HG03135 (cell line): ENCODE results near the gene IQCH.
"Not testable (repeated sequence)": the region's sequence is repeated elsewhere in the genome, so short reads cannot be mapped to it uniquely, and the experiment has no call there.

Source experiments
- ATAC-seq: cut with Tn5 transposase; IDR thresholded peaks from one replicate; pipeline ENCODE4 v1.9.1; 2021; ENCODE audit warnings: mild to moderate bottlenecking, moderate library complexity; ENCODE audit not compliant: unreplicated experiment

Gene IQCH

DNA sequence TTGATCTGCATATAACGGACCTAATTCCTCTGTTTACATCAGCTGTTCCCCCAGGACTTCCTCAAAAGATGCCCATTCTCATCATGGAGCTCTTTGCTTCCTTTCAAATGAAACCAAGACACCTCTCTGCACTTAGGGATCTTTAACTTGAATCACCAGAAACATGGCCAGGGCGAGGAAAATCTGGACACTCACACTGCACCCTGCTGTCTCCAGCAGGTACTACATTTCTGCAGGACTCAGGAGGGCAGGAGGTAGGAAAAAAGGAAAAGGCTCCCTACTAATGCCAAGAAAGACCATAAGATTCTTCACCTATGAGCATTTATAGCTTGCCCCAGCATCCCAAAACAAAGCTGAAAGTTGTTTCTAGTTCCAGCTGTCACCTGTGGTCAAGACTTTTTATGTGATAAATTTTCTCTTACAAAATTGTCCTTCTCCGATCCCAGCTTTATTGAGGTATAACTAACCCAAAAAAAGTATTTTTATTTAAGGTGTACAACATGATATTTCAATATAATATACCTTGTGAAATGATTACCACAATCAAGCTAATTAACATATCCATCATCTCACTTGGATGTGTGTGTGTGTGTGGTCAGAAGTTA, 179.0 kb downstream of the IQCH start:
- ATAC-seq, result no peak

DNA sequence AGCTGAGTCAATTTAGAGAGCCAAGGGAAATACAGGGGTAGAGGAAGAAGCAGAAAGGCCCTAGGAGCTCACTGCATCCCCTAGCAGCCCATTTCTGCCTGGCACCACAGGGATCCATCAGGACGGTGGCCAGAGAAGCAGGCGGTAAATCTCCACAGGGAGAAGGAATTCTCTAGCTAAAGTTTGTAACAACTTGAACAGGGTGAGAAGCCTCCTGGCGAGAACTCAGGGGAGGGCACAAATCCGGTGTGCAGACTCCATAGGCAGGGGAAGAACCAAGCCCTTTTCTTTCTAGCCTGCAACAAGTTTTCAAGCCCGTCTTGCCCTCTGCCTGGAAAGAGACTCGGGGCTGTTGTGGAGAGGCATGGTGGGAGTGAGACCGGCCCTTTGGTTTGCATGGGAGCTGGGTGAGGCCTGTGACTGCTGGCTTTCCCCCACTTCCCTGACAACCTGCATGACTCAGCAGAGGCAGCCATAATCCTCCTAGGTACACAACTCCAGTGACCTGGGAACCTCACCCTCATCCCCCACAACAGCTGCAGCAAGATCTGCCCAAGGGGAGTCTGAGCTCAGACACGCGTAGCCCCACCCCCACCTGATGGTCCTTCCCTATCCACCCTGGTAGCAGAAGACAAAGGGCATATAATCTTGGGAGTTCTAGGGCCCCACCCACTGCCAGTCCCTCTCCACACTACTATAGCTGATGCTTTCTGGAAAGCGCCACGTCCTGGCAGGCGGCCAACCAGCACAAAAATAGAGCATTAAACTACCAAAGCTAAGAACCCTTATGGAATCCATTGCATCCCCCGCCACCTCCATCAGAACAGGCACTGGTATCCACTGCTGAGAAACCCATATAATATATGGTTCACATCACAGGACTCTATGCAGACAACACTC, 182.0 kb downstream of the IQCH start:
- ATAC-seq, result not testable (repeated sequence)

DNA sequence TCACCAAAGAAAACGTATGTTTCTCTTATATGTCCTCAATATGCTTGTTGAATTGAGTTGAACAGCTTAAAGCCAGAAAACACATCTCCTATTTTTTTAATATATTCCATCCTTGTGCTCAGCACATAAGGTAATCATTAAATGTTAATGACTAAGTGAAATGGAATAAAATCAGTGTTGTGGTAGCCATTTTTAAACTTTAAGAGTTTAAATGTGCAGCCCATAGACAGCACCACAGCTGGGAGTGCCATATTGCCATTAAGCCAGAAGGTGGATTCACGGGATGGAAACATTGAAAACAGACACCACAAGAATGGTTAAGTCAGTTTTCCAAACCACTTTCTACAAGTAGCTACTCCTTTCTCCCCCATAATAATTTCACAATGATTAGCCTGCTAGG, 189.5 kb downstream of the IQCH start:
- ATAC-seq, result no peak

DNA sequence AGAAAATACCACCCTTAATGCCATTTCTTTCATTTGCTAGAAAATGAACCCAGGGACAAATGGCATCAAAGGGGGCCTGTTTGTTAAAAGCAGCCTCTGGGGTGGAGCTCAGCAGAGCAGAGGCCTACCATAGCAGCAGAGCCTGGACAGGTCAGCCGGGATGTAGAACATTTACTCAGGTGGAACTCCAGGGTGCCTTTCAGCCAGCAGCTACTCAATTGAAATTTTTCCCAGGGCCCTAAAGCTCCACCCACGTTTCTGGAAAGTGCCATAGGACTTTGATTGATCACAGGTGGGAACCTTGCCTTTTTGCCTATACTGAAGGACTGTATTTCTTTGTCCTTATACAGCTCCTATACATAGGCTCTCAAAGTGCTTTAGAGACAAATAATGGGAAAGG, 191.9 kb downstream of the IQCH start:
- no peak for ATAC-seq

DNA sequence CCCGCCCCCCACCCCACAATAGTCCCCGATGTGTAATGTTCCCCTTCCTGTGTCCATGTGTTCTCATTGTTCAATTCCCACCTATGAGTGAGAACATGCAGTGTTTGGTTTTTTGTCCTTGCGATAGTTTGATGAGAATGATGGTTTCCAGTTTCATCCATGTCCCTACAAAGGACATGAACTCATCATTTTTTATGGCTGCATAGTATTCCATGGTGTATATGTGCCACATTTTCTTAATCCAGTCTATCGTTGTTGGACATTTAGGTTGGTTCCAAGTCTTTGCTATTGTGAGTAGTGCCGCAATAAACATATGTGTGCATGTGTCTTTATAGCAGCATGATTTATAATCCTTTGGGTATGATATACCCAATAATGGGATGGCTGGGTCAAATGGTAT, 193.8 kb downstream of the IQCH start:
- not testable (repeated sequence) for ATAC-seq

DNA sequence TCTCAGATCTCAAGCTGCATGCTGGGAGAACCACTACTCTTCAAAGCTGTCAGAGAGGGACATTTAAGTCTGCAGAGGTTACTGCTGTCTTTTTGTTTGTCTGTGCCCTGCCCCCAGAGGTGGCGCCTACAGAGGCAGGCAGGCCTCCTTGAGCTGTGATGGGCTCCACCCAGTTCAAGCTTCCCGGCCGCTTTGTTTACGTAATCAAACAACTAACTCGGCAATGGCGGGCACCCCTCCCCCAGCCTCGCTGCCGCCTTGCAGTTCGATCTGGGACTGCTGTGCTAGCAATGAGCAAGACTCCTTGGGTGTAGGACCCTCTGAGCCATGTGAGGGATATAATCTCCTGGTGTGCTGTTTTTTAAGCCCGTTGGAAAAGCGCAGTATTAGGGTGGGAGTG, 199.1 kb downstream of the IQCH start:
- not testable (repeated sequence) for ATAC-seq

DNA sequence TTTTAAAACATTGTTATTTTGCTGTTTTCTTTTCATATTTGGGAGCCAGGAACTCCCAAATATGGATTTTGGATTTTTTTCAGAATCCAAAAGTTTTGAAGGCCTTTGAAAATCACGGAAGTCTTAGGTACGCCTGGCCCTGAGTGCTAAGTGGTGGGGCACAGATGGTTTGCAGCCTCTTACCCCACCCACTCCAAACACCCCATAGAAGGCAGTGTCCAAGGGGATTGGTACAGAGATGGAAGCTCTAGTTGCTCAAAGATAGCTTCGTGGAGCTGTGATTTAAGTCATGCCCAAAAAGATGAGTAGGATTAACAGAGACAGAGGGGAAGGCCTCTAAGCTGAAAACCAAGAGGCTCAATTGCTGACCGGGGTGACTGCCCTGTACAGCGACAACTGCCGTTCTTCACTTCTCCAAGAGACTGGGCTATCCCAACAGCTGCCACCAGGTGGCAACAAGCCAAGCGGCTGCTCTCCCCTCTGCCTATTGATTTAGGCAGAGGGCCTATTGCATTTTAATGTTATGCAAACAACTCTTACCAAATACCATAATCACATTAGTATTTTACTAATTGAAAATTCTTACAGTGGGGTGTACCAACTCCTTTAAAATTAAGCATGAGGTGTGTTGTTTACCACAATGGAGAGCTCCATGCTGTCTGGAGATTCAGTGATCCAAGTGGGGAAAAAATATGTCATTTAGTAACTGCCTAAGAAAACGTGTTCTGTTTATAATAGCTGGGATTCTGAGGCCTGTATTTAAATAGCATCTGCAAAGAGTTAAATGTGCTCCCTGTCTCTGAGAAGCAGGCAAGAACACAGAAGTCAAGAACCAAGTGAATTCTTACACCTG, 202.3 kb downstream of the IQCH start:
- ATAC-seq, result no peak

DNA sequence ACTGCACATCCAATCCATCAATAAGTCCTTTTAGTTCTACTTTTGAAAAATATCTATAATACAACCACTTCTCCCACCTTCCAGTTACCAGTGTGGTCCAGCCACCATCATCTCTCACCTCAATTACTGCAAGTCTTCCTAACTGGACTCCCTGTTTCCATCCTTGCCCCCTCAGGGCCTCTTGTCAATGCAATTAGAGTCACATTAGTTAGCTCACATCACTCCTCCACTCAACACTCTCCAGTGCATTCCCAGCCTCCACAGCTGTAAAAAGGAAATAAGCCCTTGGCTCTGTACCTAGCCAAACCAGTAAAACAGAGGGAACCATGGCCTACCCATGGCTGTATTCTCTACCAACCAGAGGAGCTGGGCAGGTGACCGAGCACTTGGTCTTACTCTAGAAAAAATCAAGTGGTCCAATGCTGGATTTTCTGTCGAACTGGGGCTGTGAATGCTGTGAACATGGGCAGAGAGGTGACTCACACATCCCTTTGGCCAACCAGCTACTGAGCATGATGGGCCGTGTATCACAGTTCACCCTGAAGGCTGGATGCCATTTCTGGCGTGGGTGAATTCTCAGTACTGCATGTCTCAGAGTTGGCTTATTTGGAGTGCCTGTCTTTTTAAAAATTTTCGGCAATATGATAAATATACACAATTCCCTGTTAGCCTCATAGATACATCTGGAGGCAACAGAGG, 203.9 kb downstream of the IQCH start:
- ATAC-seq, result no peak

DNA sequence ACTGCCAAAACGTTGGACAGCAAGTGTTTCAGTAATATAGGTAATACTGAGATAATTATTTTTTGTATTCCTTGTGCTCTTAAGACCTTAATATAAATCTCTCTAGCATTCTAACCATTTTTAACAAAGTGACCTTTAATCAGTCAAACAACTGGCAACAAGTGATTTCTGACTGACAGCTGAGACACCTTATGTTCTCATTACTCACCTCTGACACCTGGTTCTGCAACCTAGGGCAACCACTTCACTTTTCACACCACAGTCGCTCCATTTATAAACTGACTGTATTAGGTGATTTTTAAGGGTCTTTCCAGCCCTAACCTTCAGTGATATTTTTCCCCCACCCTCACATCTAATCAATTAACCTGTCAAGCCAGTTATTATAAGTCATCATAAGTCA, 205.9 kb downstream of the IQCH start:
- no peak for ATAC-seq

DNA sequence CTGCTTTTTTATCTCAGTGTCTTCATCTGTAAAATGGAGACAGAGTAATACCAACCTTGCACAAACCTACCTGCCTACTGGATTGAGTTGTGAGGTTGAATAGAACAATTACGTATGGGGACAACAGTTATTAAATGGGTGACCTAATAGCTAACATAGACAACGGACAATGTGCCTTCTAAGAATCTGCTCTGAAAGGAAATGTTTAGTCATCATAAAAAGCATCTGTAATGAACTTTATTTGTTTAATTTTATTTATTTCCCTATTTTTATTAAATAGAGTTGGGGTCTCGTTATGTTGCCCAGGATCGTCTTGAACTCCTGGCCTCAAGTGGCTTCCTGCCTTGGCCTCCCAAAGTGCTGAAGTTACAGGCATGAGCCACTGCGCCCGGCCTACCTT, 207.1 kb downstream of the IQCH start:
- no peak for ATAC-seq

DNA sequence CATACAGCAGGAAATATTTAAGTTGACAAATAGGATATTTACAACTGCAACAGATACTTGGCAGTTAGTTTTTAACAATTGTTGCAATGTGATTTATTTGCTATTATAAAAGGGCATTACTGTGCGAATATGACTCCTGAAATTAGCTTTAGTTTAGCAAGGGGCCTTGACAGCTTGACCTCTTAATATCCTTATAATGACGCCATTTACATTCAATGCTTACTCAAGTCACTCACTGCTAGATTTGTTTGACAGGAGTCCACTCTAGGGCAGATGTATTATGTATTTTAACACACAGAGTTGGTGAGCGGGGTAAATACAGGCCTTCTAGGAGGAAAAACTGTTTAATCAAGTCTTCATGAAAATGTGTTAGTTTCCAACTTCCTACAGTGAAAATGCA, 208.3 kb downstream of the IQCH start:
- ATAC-seq, result no peak

DNA sequence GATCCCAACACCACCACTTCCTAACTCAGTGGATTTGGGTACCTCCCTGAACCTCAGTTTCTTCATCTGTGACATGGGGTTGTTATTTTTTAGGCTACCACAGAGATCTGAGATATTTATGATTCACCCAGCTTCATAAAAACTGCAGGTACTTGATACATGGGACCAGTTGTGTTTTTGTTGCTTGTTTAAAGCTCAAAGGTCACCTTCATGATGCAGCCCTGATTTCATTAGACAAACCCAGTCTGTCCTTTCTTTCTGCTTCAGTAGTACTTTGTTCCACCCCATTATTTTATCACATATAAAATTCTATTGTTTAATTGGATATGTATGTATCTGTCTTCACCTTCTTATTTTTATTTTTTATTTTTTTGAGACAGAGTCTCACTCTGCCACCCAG, 208.9 kb downstream of the IQCH start:
- ATAC-seq, result no peak

DNA sequence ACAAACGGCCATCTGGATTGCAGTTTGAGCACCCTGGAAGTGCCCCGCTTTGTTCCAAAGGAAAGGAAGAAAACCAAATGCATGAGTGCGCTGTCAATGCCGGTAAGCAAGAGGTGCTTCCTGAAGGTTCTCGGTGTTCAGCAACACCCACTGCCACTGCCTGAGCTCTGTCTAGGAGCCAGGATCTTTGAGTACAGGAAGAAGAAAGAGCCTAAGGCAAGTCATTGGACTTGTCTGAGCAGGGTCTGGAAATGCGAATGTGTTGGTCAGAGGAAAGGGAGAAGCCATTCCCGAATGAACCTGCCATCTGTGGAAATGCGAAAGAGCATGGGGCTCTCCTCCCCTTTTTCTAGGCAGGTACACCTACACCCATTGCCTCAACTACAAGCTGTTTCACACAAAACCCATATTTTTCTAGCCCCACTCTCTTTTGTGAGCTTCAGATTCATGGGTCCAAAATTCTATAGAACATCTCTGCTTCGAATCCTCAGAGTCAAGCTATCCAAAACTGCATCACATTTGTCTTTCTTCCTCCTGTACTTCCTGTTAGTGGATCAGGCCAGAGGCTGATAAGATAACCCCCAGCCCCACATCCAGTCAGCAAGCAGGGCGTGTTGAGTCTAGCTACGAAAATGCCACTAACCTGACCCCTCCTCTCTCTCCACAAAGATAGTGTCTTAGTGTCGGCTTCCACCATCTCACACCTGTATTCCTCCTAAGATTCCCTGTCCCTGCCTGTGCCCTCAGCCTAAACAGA, 210.8 kb downstream of the IQCH start:
- ATAC-seq, result no peak

DNA sequence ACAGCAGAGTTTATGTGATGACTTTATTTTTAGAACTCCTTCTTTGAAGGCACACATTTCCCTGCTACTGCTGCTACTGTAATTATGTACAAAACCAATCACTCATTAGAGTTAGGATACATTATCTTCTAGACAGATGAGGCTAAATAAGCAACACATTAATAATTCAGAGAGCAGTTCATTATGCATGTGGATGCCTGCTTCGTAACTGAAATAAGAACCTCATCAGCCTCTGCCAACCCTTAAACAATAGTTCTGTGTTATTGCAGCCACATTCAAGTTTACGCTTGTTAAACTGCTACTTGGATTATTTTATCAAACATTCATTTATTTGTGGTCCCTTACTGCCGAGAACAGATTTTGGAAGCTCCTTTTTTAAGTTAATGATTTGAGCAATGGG, 213.8 kb downstream of the IQCH start:
- no peak for ATAC-seq

DNA sequence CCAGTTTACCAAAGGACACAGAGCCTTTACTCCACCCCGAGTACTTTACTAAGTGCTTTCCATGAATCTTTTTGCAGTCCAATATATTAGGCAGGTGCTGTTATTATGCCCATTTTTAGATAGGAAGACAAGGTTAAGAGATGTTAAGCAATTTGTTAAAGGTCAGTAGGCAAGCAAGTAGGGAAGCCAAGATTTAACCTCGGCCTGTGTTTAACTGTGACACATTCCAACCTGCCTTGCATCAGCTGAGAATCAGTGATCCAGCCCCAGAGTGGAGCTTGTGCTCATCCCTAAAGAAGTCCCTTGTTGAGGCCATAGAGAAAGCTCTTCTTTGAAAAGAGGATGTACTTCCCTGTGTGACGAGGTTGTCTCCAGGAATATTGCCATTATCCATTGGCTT, 215.1 kb downstream of the IQCH start:
- no peak for ATAC-seq

DNA sequence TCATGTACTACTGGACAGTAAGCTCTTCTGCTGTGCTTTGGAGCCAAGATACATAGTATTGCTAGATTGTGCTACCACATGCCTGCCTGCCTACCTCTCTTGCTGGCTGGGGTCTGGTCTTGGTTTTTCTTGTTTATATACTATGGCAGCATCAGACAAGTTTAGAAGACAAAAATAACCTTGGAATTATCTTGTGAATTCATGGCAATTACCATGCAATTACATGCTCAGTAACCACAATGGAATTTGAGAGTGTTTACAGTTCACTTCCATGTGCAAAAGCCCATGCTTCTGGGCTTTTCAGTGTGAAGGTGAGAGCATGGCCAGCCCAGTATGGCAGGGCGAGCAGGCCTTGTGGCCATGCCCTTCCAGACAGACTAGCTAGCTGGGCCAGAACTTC, 218.4 kb downstream of the IQCH start:
- ATAC-seq, result no peak

DNA sequence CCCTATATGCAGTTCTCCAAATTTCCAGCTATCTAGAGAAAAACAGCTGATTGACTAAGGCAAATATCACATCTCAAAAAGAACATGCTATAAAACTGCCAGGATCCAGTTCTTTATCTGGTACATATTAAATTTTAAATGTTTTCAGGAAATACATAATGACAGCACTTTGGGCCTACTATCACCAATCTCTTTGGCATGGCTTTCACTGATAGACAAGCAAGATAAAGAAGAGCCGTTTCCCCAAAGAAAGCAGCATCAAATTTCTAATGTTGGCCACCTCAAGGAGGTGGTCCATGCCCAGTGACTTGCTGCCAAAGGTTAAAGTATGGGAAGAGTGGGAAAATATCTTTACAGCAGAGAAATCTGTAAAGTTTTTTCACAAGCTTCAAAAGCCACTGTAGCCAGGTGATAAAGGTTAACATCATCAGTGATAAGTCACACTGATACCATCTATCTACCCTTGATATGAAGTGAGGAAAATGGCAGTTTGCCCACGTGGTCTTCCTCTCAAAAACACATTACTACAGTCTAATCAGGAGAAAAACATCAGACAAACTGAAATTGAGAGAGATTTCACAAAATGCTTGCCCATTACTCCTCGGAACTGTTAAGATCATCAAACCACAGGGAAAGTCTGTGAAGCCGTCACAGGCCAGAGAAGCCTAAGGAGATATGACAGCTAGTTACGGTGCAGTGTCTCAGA, 220.0 kb downstream of the IQCH start:
- no peak for ATAC-seq

DNA sequence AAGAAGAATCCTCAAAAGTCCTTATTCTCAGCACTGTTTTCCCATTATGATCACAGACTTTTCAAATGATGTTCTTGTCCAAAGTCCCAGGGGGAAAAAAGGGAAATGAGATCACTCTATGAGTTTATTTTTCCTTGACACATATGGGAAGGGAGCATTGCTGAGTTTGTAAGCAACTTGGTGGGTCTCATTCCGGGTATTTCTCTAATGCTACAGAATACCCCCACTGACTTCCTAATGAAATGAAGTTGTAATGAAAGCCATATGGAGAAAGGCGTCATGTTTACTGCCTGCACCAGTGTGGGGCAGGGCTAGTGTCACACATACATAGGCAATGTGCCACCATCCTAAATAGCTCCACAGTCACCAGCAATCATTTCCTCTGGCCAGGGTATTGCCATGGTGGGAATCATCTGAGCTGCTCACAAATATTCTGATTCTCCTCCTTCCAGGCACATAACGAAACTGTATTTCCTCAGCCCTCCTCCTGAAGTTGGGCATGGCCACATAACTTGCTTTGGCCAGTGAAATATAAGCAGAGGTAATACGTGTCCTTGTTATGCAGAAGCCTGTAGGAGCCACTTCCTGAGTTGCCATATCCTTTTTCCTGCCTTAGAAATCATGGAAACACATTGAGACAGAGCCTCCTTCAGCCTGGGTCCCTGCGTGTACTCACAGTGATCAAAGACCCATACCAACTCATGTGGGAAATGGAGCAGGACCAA, 225.4 kb downstream of the IQCH start:
- no peak for ATAC-seq

DNA sequence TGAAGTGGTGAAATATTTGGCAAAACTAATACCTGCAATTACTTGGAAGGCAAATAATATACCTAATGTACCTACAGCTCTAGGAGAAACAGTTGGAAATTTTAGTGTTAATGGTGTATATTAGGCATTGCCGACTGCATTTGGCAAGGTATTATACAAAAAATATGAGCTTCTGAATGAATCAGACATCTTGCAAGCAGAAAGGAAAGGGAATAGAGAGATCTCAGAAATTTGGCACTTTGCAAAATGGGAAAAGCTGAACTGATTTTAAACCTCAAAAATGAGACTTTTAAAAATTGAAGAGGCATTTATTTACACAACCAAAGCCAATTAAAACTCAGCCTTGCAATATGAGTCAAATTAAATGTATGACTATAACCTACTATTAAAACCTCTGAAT, 226.2 kb downstream of the IQCH start:
- no peak for ATAC-seq
